ENCODE measurements around the gene PLEKHM2.

The PLEKHM2 gene

GRCh38 chr1:15719381-15720120 is 35.4 kb downstream of the PLEKHM2 start:
- TF ChIP-seq, protein P1, sequence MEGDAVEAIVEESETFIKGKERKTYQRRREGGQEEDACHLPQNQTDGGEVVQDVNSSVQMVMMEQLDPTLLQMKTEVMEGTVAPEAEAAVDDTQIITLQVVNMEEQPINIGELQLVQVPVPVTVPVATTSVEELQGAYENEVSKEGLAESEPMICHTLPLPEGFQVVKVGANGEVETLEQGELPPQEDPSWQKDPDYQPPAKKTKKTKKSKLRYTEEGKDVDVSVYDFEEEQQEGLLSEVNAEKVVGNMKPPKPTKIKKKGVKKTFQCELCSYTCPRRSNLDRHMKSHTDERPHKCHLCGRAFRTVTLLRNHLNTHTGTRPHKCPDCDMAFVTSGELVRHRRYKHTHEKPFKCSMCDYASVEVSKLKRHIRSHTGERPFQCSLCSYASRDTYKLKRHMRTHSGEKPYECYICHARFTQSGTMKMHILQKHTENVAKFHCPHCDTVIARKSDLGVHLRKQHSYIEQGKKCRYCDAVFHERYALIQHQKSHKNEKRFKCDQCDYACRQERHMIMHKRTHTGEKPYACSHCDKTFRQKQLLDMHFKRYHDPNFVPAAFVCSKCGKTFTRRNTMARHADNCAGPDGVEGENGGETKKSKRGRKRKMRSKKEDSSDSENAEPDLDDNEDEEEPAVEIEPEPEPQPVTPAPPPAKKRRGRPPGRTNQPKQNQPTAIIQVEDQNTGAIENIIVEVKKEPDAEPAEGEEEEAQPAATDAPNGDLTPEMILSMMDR (IDR thresholded peaks at IDR 0.05; ENCODE audit: low read depth, low read length) = no peak
- H3K4me3 ChIP-seq (ENCODE audit: low read depth, low read length) = no peak overlapping the region

- no peak overlapping the region for H3K4me3 ChIP-seq (ENCODE audit: low read depth, low read length)
- TF ChIP-seq, protein P1 (IDR thresholded peaks at IDR 0.05; ENCODE audit: low read depth, low read length) = no peak
Measured at GRCh38 chr1:15720861-15721260, 36.7 kb downstream of the PLEKHM2 start.

DNA sequence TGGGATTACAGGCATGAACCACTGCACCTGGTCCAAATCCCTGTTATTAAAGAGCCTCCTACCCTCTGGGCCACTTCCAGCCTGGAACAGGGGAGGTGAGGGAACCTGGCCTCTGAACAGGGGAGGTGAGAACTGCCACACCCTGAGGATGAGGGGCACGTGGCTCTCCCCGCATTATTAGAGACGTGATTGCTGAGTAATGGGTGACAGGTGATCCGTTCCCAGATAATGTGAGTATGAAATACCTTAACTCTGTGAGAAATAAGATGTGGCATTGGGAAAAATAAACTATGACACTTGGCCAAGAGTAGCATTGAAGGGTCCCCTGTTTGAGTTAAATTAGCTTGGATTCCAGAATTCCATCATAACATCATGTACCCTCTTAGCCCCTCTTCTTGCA is 38.3 kb downstream of the PLEKHM2 start:
- TF ChIP-seq, protein P1 (IDR thresholded peaks at IDR 0.05; ENCODE audit: low read depth, low read length) = no peak
- no peak overlapping the region for H3K4me3 ChIP-seq (ENCODE audit: low read depth, low read length)

GRCh38 chr1:15722836-15723532 is 38.9 kb downstream of the PLEKHM2 start:
- TF ChIP-seq, protein P1 (IDR thresholded peaks at IDR 0.05; ENCODE audit: low read depth, low read length) = no peak
- no peak overlapping the region for H3K4me3 ChIP-seq (ENCODE audit: low read depth, low read length)

DNA sequence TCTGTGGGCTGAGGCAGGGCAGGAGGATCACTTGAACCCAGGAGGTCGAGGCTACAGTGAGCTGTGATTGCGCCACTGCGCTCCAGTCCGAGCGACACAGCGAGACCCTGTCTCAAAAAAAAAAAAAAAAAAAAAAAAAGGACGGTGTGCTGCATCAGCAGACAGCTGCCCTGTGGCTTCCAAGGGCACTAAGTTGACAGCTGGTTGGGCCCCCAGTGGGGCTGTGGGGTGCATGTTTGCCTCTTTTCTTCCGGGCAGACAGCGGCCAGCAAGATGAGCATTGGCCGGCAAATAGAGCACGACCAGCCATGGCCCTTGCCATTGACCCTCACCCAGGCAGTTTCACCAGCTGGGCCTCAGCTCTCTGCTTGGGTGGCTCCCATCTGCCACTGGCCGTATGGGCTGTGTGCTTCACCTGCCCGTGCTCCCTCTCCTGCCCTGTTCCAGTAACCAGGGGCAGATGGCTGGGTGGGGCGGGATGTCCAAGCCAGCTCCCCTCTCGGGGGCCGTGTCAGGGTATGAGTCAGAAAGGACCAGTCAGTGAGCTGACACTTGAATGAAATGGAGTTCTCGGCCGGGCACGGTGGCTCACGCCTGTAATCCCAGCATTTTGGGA is 39.6 kb downstream of the PLEKHM2 start:
- TF ChIP-seq, protein P1 (IDR thresholded peaks at IDR 0.05; ENCODE audit: low read depth, low read length) = no peak
- H3K4me3 ChIP-seq (ENCODE audit: low read depth, low read length) = no peak overlapping the region

- TF ChIP-seq, protein P1 (IDR thresholded peaks at IDR 0.05; ENCODE audit: low read depth, low read length) = no peak
Measured at GRCh38 chr1:15724949-15725880, 41.1 kb downstream of the PLEKHM2 start.

More at GRCh38 chr1:15724949-15725880, 41.1 kb downstream of the PLEKHM2 start:
- H3K4me3 ChIP-seq (ENCODE audit: low read depth, low read length) = no peak overlapping the region
